ENCODE measurements around the gene C12orf57.

GRCh38 chr12:6981152-6982052 lies 37.6 kb downstream of the C12orf57 start:
- TF ChIP-seq CTCF (IDR thresholded peaks at IDR 0.05; ENCODE audit: poor library complexity) = no peak
- no peak for TF ChIP-seq EZH2 (IDR thresholded peaks at IDR 0.05; ENCODE audit: borderline replicate concordance)
- no peak for TF ChIP-seq EZH2phosphoT487 (IDR thresholded peaks at IDR 0.05; ENCODE audit: low read depth, severe bottlenecking, unreplicated experiment)

Measured in hepatocyte (in vitro differentiated cells).